Ovary (tissue), 9 donors: ENCODE data around the gene CLSTN1. TPM values are rescaled to one million over a fixed set of nuclear protein-coding genes. Genes with fewer than 3 reads are reported as not detected.

Experiments
- DNase-seq, 5 donors: peaks; one replicate each; pipeline ENCODE4 v3.0.0-alpha.2; 2019 to 2020
- H3K27ac ChIP-seq, 2 donors: fragments of 200-600 bp; one replicate each; pipeline versions ENCODE4 v1.5.1 to v1.8.0; 2019 to 2022
- H3K27me3 ChIP-seq: fragments of 200-600 bp; one replicate; pipeline ENCODE4 v1.8.0; 2022
- H3K36me3 ChIP-seq: fragments of 200-600 bp; sonication (generic); one replicate; pipeline ENCODE4 v1.5.1; 2019
- H3K4me1 ChIP-seq: one replicate; pipeline ENCODE4 v1.8.1; 2013; ENCODE audit warnings: mild to moderate bottlenecking, moderate library complexity; ENCODE audit not compliant: insufficient read depth
- H3K4me3 ChIP-seq: fragments of 200-600 bp; sonication (generic); one replicate; pipeline ENCODE4 v1.5.1; 2017
- H3K9me3 ChIP-seq, 2 donors: fragments of 200-600 bp in 1 of 2; sonication (generic) in 1 of 2; one replicate each; pipeline versions ENCODE4 v1.5.1 to v1.8.1; 2013 to 2019; ENCODE audit warnings: mild to moderate bottlenecking in 1 of 2, moderate library complexity in 1 of 2
- EP300 ChIP-seq: sonication (generic); formaldehyde crosslinking; IDR thresholded peaks from one replicate; pipeline ENCODE4 v1.6.1; 2017; ENCODE audit warnings: antibody characterized with exemption
- POLR2A ChIP-seq: fragments of 450-650 bp; IDR thresholded peaks from one replicate; pipeline ENCODE4 v1.6.1; 2017; ENCODE audit warnings: antibody characterized with exemption, mild to moderate bottlenecking, moderate library complexity
- WGBS, 3 donors: extraction: QIAGEN DNeasy Blood & Tissue Kit in 1 of 3; methylation state at CpG; one replicate each; pipeline versions ENCODE4 v1.1.5 to v1.1.7; 2013 to 2017; 5-methylcytosine and 5-hydroxymethylcytosine counted together
- intact Hi-C, 4 donors: fragments of 100-400 bp; cut with DNase I; formaldehyde crosslinking; loops; one replicate each; pipeline versions ENCODE4 v1.11.0 to v1.15.1; 2022 to 2023
- polyA plus RNA-seq, 2 donors: library from polyadenylated mRNA; stranded (reverse); fragments of 200-250 nt in 1 of 2; fragments of 350-450 nt in 1 of 2; fragmentation: Illumina TruSeq in 1 of 2; extraction: RNeasy Lipid Tissue Mini Kit (QIAGEN cat#74804) in 1 of 2; gene quantifications; one replicate each; pipeline ENCODE4 v1.2.3, GENCODE V29; 2013 to 2014
- total RNA-seq, 7 donors: library from RNA; depleted of rRNA in 2 of 7; stranded (reverse); fragments of >200 nt in 2 of 7; fragmentation: NEBNext Ultra II Directional in 3 of 7; extraction: Animal tissue kit (Norgen Biotek cat#: 25700) in 3 of 7; gene quantifications; one replicate each; pipeline versions ENCODE4 v1.1.0 to v1.2.4, GENCODE V29; 2016 to 2023
- TF ChIP-seq, protein P1 (sequence below), 3 donors: fragments of 450-650 bp in 2 of 3; fragments of 200-600 bp in 1 of 3; IDR thresholded peaks; one replicate each; pipeline versions ENCODE4 v1.5.1 to v1.8.0; 2016 to 2022; ENCODE audit warnings: antibody characterized with exemption in 3 of 3, mild to moderate bottlenecking in 1 of 3
- donor health status: DM: no; HTN: no; CAD: no; lungs with moderate emphysema.
- donor health status: DM: no; HTN: no; CAD: no.
- donor health status: Bipolar disorder and iron deficiency.
- donor health status: DM: yes; HTN: yes; CAD: no.
- donor health status: DM: no; HTN: no; CAD: no.
- donor health status: DM: yes; HTN: yes; CAD: no.

CLSTN1 gene
- total and polyA plus RNA-seq, 9 donors, result 70.5 to 145 (median 114) TPM

DNA sequence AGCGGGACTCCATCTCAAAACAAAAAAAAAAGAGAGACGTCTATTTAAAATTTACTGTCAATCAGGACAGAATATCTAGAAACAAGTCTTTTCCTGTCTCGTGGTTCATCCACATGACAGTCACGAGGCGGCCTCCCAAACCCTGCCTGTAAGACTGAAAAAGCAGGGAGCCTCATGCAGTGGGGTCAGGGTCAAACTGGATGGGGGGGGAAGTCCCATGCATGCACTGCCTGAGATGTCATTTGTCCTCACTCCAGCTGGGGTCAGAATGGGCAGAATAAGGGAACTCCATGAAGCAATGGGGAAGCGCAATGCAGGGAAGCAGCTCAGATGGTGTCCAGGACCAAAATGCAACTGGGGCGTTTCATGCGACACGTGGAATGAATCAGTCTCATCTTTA, 86.7 kb downstream of the CLSTN1 start:
- no peak for DNase-seq
- H3K9me3 ChIP-seq, result no peaks in the 10 kb centered on the region
- no peaks in the 10 kb centered on the region for H3K4me1 ChIP-seq
- intact Hi-C loops, result no loop called here
- no peak overlapping the region for H3K27ac ChIP-seq
- no peak overlapping the region for H3K4me3 ChIP-seq
- H3K27me3 ChIP-seq, result no peaks in the 10 kb centered on the region
- H3K36me3 ChIP-seq, result peaks cover 2% of the 10 kb centered on the region
- TF ChIP-seq EP300 (no peak), POLR2A (no peak)
- TF ChIP-seq, protein P1, sequence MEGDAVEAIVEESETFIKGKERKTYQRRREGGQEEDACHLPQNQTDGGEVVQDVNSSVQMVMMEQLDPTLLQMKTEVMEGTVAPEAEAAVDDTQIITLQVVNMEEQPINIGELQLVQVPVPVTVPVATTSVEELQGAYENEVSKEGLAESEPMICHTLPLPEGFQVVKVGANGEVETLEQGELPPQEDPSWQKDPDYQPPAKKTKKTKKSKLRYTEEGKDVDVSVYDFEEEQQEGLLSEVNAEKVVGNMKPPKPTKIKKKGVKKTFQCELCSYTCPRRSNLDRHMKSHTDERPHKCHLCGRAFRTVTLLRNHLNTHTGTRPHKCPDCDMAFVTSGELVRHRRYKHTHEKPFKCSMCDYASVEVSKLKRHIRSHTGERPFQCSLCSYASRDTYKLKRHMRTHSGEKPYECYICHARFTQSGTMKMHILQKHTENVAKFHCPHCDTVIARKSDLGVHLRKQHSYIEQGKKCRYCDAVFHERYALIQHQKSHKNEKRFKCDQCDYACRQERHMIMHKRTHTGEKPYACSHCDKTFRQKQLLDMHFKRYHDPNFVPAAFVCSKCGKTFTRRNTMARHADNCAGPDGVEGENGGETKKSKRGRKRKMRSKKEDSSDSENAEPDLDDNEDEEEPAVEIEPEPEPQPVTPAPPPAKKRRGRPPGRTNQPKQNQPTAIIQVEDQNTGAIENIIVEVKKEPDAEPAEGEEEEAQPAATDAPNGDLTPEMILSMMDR (IDR thresholded peaks at IDR 0.05), result no peak
- WGBS, 3 donors, result 86 to 90% (median 87%) methylated on average over 9 of the region's 9 CpGs

DNA sequence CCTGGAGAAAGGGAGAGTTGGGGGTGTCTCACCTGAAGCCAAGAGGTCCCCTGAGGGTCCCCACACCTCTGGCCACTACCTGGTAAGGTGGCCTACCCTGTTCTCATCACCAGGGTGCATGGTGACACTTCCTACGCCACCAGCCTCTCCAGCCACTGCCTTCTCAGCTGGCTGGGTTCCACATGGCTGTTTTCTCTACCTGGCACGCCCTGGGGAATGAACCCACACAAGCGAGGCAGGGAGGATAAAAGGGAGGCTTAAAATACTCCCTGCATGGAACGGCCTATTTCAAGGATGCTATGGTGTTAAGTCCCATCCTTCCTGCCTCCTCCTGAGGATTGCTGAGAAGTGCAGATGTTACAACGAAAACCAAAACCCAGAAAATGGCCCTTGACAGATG, 87.5 kb downstream of the CLSTN1 start:
- Histone ChIP-seq H3K36me3 (no peaks in the 10 kb centered on the region), H3K4me3 (no peak overlapping the region), H3K9me3 (no peaks in the 10 kb centered on the region), H3K27ac (no peak overlapping the region), H3K4me1 (no peaks in the 10 kb centered on the region), H3K27me3 (no peaks in the 10 kb centered on the region)
- 89 to 93% (median 92%) methylated on average over 5 of the region's 5 CpGs for WGBS, 3 donors
- no peak for DNase-seq
- TF ChIP-seq, protein P1 (IDR thresholded peaks at IDR 0.05), result no peak
- TF ChIP-seq EP300 (no peak), POLR2A (no peak)
- intact Hi-C loops, result no loop called here

DNA sequence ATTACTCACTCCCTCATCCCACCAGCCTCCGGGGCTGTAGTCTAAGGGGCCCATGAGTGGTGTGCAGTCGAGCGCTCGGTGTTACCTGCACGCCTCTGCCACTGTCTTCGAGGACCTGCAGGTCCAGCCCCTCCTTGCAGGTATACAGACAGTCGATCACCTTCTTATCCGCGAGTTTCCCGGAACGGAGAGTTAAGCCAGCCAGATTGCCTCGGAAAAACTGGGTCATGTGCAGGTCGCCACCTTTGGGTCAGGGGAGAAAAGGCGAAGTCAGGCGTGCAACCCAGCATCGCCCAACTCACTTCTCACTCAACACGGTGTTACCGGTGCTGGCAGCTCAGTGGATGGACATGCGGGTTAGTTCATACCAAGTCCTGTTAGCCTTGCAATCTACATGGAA, 88.0 kb downstream of the CLSTN1 start:
- Histone ChIP-seq H3K36me3 (no peaks in the 10 kb centered on the region), H3K4me1 (no peaks in the 10 kb centered on the region), H3K9me3 (no peaks in the 10 kb centered on the region), H3K4me3 (no peak overlapping the region), H3K27ac (no peak overlapping the region), H3K27me3 (no peaks in the 10 kb centered on the region)
- 91 to 94% (median 92%) methylated on average over 19 of the region's 19 CpGs for whole genome bisulfite sequencing, 3 donors
- intact Hi-C loops, result no loop called here
- DNase-seq, result no peak
- TF ChIP-seq EP300 (no peak), POLR2A (no peak)

DNA sequence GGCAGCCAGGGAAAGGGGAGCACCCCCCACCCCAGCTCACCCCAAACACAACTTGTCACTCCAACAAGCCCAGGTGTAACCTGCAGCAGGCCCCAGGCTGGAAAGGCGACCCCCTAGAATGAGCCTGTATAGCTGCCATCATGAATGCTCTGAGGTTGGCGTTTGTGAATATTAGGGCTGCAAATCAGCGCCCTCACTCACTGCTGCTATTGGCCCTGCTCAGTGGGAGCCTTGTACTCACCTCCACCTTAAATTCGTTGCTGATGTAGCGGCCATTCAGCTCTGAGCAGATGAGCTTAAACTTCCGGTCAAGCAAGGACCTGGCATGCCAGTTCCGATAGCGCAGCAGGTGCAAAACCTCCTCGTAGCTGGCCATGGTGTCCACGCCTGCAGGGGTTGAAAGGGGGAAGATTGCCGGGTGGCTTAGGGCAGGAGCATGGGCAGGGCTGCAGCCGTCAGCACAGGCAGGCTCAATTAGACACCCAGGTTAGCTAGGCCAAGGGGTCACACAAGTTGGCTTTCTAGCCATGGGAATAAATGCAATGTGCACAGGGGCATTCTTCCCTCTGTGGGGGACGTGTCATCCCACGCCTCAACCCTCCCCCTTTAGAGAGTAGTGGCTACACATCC, 90.5 kb downstream of the CLSTN1 start:
- H3K4me3 ChIP-seq, result no peak overlapping the region
- TF ChIP-seq, protein P1 (IDR thresholded peaks at IDR 0.05), result no peak
- no peak for TF ChIP-seq EP300
- no peak for TF ChIP-seq POLR2A
- intact Hi-C loops, result no loop called here
- H3K27me3 ChIP-seq, result no peaks in the 10 kb centered on the region
- no peaks in the 10 kb centered on the region for H3K9me3 ChIP-seq
- no peaks in the 10 kb centered on the region for H3K36me3 ChIP-seq
- no peak overlapping the region for H3K27ac ChIP-seq
- H3K4me1 ChIP-seq, result no peaks in the 10 kb centered on the region
- WGBS, 3 donors, result 95 to 96% (median 96%) methylated on average over 14 of the region's 14 CpGs
- DNase-seq, result no peak

DNA sequence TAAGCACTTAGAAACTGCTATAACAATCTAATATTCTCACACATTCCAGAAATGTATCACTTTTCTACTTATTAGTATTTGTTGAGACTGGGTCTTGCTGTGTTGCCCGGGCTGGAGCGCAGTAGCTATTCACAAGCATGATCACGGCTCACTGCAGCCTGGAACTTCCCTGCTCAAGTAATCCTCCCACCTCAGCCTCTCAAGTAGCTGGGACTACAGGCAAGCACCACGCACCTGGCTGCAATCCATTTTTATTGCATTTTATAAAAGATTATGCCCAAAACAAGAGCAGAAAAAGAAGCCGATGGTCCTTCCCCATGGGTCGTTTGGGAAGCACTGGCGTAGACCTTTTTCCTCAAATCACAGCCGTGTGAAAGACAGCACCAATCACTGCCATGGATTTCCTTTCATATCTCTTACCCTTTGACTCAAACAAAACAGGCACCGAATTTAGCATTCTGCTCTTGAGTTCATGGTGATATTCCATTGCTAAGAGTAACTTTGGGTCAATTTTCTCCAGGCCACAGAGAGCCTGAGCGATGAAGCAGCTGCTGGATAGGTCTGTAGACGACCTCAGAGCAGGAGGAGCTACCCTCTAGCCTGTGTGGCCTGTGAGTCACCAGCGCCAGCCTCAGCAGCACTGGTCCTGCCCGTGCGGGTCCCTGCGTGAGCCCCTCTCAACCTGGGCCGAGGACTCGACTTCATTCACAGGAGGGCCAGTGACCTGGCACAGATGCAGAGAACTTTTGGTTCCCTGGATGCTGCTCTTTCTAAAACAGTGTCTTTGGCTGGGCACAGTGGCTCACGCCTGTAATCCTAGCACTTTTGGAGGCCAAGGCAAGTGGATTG, 91.4 kb downstream of the CLSTN1 start:
- Histone ChIP-seq H3K4me3 (no peak overlapping the region), H3K27ac (no peak overlapping the region), H3K27me3 (no peaks in the 10 kb centered on the region), H3K4me1 (no peaks in the 10 kb centered on the region), H3K9me3 (no peaks in the 10 kb centered on the region), H3K36me3 (no peaks in the 10 kb centered on the region)
- WGBS, 3 donors, result 85 to 86% (median 86%) methylated on average over 18 of the region's 18 CpGs
- no peak for DNase-seq
- intact Hi-C loops, result no loop called here
- no peak for TF ChIP-seq POLR2A
- TF ChIP-seq, protein P1 (IDR thresholded peaks at IDR 0.05), result no peak
- no peak for TF ChIP-seq EP300
